GM19025 (cell line): ENCODE data around the gene TUNAR.

Experiments
- ATAC-seq: cut with Tn5 transposase; IDR thresholded peaks from one replicate; pipeline ENCODE4 v1.9.1; 2021; ENCODE audit warnings: mild to moderate bottlenecking, low read depth, moderate library complexity; ENCODE audit not compliant: unreplicated experiment

TUNAR gene

GRCh38 chr14:95871531-95871930 lies 5.1 kb upstream of the TUNAR start:
- ATAC-seq, result no peak

DNA sequence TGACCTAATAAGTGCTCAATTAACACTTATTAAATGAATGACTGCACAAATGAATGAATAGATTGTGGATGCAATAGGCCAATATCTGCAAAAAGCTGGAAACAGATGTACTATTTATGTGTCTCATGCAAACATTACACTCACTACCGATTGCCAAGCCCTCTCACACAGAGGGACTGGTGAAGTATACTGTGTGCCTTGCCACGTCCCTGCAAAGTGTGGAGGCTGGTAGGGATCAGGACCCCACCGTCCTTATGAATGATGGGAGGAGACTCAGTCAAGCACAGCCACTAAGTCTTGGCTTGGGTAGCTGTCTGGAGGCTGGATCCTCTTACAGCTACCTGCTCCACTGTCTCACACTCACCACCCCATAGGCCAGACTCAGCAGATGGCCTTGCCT lies 3.9 kb upstream of the TUNAR start:
- ATAC-seq, result no peak

- no peak for ATAC-seq
Measured at GRCh38 chr14:95875831-95876760, 536 bp upstream of the TUNAR start.

- ATAC-seq, result no peak
Measured at GRCh38 chr14:95877633-95878032, 1.0 kb downstream of the TUNAR start.

GRCh38 chr14:95884377-95884776 lies 7.7 kb downstream of the TUNAR start:
- ATAC-seq, result no peak

- no peak for ATAC-seq
Measured at GRCh38 chr14:95885278-95885677, 8.6 kb downstream of the TUNAR start.

DNA sequence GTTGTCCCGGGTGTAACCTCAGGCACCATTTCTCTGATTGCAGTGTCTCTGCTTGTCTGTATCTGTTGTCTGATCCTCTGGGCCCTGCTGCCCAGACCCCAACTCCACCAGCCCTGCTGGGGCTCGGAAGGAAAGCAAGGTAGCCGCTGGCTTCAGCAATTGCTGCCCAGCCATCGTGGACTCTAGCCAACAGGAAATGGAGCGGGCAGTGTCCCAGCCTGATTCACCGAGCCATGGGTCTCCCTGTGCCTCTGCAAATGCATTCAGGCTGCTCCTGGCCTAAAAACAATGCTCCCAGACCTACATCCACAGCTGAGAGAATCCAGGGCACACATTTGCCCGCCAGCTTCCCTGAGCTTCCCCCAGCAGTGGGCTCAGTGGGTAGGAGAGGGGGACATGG lies 9.2 kb downstream of the TUNAR start:
- ATAC-seq, result no peak

DNA sequence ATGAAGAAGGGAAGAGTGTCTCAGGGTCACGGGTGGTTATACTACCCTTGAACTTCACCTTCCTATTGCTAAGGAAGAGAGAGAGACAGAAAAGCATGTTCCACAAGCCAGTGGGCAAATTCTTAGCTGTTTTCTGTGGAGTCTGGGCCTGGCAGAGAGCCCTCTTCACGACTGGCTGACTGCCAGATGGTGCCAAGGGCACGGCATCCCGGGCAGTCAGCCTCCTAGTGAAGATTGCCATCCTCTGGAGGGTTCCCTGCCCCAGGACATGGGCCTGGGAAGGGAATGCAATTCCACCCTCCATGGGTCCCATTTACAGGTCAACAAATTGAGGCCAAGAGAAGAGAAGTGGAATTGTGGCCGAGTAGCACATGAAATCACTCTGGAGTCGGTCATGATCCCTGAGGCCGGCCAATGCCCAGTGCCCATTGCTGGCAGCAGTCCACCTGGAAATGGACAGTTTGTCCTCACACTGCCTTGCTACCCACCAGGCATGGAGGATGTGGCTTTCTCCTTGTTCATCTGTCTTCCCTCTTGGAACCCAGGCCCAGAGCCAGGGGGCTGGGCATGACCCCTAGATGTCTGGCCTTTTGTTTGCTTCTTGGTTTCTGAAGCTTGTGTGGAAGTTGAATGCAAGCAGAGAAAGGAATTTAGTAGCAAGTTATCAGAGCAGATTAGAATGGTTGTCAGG lies 9.9 kb downstream of the TUNAR start:
- no peak for ATAC-seq

DNA sequence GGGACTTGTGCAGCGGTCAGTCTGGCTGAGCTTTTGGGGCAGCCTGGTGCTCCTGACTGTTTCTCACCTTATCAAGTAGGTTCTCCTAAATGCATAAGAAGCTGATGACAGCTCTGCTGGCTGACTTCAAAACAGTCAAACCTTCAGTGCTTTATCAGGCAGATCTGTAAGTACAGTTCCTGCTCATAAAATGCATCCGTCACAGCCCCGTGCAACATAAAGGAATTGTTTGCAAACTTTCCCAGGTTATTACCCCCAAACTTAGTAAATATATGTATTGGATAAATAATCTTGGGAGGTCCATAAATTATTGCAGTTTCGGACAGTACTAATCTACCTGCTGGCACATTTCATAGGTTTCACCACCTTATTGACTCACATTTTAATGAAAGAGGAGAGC lies 10.7 kb downstream of the TUNAR start:
- ATAC-seq, result no peak

GRCh38 chr14:95889236-95889979 lies 12.8 kb downstream of the TUNAR start:
- no peak for ATAC-seq

DNA sequence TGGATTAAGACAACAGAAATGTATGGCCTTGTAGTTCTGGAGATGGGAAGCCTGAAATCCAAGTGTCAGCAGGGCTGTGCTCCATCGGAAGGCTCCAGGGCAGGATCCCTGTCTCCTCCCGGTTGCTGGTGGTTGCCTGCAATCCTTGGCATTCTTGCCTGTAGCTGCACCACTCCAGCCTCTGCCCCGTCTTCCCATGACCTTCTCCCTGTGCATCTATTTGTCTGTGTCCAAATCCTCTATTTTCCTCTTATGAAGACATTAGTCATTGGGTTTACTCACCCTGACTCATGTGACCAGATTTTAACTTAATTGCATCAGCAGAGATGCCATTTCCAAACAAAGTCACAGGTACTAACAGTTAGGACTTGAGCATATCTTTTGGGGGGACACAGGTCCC lies 15.1 kb downstream of the TUNAR start:
- ATAC-seq, result no peak

GRCh38 chr14:95892142-95892541 lies 15.5 kb downstream of the TUNAR start:
- no peak for ATAC-seq

GRCh38 chr14:95895720-95896119 lies 19.1 kb downstream of the TUNAR start:
- no peak for ATAC-seq

- no peak for ATAC-seq
Measured at GRCh38 chr14:95896498-95897135, 20.0 kb downstream of the TUNAR start.

GRCh38 chr14:95897280-95897679 lies 20.6 kb downstream of the TUNAR start:
- no peak for ATAC-seq

- ATAC-seq, result no peak
Measured at GRCh38 chr14:95901054-95901453, 24.4 kb downstream of the TUNAR start.

GRCh38 chr14:95902273-95902826 lies 25.7 kb downstream of the TUNAR start:
- ATAC-seq, result no peak

DNA sequence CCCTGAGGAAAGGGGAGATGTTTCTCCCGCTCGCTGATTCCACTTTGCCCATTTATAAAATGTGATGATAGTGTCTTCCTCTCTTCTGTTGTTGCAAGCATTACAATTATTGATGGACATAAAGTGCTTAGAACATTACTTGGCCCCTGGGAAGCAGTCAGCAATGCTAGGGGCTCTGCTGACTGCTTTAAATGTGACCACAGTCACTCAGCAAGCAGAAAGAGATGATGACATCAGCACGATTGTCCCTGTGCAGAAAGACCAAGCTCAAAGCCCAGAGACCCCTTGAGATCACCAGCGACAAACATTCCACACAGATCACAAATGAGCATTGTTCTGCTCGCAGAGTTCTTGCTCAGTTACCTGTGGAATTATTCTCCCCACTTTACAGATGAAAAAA lies 26.5 kb downstream of the TUNAR start:
- ATAC-seq, result no peak

- no peak for ATAC-seq
Measured at GRCh38 chr14:95903616-95904107, 27.0 kb downstream of the TUNAR start.

- ATAC-seq, result no peak
Measured at GRCh38 chr14:95906591-95906990, 30.0 kb downstream of the TUNAR start.
